PFSK-1 (cell line): Measurements from ENCODE around the gene RPP25L.

Experiments used
- FOXP2 ChIP-seq: optimal IDR thresholded peaks from 2 replicates; pipeline ENCODE3; 2011; ENCODE audit warnings: borderline replicate concordance, control low read depth, inconsistent platforms; ENCODE audit not compliant: insufficient read depth; ENCODE audit errors: extremely low read length, extremely low read depth
- POLR2AphosphoS5 ChIP-seq: IDR thresholded peaks from 2 replicates; pipeline ENCODE4 v1.6.1; 2012; ENCODE audit warnings: low read depth, mild to moderate bottlenecking, control low read depth, low read length, moderate library complexity
- REST ChIP-seq, 2 experiments: IDR thresholded peaks; 2 replicates each; pipeline versions ENCODE4 v1.6.1 to v1.8.0; 2011 to 2012; ENCODE audit warnings: low read depth in 2 of 2, low read length in 2 of 2, control low read depth in 1 of 2, inconsistent platforms in 1 of 2, mild to moderate bottlenecking in 1 of 2, moderate library complexity in 1 of 2; ENCODE audit not compliant: insufficient read depth in 1 of 2
- SIN3A ChIP-seq: IDR thresholded peaks from 2 replicates; pipeline ENCODE4 v1.6.1; 2012; ENCODE audit warnings: mild to moderate bottlenecking, low read length, moderate library complexity, borderline replicate concordance; ENCODE audit not compliant: insufficient read depth
- TAF1 ChIP-seq: IDR thresholded peaks from 2 replicates; pipeline ENCODE4 v1.6.1; 2012; ENCODE audit warnings: low read length, control low read depth, borderline replicate concordance; ENCODE audit not compliant: insufficient read depth

GRCh38 chr9:34630402-34631154, 18.7 kb upstream of the RPP25L start:
- TF ChIP-seq POLR2AphosphoS5 (no peak), REST (IDR thresholded peaks at IDR 0.05; ENCODE audit: insufficient read depth in 1 of 2, low read depth in 2 of 2, low read length in 2 of 2) (no peak), TAF1 (no peak), SIN3A (no peak), FOXP2 (no peak)
